Measurements from ENCODE around the gene SCARB1.

DNA sequence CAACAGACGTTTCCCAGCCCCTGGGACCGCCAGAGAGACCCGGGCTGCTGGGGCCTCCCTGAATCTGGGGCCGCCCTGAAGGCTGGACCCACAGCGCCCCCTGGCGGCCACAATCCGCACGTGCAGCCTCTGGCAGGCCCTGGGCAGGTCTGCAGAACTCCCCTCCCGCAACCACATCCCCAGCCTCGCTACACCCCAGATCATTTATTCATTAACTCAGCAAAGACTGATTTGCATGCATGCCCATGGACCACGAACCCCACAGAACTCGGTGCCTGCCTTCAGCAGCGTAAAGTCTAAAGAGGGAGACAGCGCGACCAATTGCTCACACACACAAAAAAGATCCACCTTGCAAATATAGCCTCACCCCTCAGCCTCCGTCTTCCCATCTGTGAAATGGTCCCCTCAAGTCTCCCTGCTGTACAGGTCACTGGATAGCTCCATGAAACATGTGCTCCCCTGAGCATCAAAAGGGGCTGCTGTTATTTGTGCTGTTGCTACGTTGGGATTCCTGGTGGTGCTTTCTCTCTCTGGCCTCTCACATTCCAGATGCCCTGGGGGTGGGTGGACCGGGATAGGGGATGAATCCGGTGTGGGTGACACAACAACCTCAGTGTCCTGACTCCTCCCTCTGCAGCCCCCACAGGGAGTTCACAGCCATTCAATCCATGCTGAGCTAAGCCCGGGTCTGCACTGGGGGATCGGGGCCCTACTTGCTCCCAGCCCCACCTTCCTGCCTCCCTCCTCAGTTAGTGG lies 96.4 kb downstream of the SCARB1 start:
- no peak for TF ChIP-seq POLR2A (IDR thresholded peaks at IDR 0.05)
- TF ChIP-seq, protein P1, sequence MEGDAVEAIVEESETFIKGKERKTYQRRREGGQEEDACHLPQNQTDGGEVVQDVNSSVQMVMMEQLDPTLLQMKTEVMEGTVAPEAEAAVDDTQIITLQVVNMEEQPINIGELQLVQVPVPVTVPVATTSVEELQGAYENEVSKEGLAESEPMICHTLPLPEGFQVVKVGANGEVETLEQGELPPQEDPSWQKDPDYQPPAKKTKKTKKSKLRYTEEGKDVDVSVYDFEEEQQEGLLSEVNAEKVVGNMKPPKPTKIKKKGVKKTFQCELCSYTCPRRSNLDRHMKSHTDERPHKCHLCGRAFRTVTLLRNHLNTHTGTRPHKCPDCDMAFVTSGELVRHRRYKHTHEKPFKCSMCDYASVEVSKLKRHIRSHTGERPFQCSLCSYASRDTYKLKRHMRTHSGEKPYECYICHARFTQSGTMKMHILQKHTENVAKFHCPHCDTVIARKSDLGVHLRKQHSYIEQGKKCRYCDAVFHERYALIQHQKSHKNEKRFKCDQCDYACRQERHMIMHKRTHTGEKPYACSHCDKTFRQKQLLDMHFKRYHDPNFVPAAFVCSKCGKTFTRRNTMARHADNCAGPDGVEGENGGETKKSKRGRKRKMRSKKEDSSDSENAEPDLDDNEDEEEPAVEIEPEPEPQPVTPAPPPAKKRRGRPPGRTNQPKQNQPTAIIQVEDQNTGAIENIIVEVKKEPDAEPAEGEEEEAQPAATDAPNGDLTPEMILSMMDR (IDR thresholded peaks at IDR 0.05) = peak; percentile 96 to 99 (median 97)
